Heart right ventricle (tissue), 16 donors: ENCODE measurements around the gene TATDN2. TPM values are rescaled to one million over a fixed set of nuclear protein-coding genes. Genes with fewer than 3 reads are reported as not detected.
"Not testable (repeated sequence)": the region's sequence is repeated elsewhere in the genome, so short reads cannot be mapped to it uniquely, and the experiment has no call there.

Experiments used
- ATAC-seq, 8 donors: fragments of 200-7000 bp; cut with Tn5 transposase; one replicate each; pipeline ENCODE4 v1.9.1; 2020; ENCODE audit warnings: mild to moderate bottlenecking in 8 of 8, moderate library complexity in 8 of 8, moderate number of reproducible peaks in 1 of 8
- DNase-seq, 2 donors: peaks; one replicate each; pipeline ENCODE4 v3.0.0-alpha.2; 2020
- H3K27ac ChIP-seq, 10 donors: fragments of 200-600 bp; sonication (generic) in 2 of 10; one replicate each; pipeline versions ENCODE4 v1.5.0 to v1.8.0; 2020 to 2022; ENCODE audit warnings: mild to moderate bottlenecking in 3 of 10
- H3K27me3 ChIP-seq, 7 donors: fragments of 200-600 bp; one replicate each; pipeline ENCODE4 v1.8.0; 2021 to 2022; ENCODE audit warnings: mild to moderate bottlenecking in 2 of 7
- H3K36me3 ChIP-seq, 9 donors: fragments of 200-600 bp; sonication (generic) in 1 of 9; one replicate each; pipeline versions ENCODE4 v1.5.0 to v1.8.0; 2020 to 2022; ENCODE audit warnings: mild to moderate bottlenecking in 2 of 9
- H3K4me1 ChIP-seq, 9 donors: fragments of 200-600 bp; sonication (generic) in 1 of 9; one replicate each; pipeline versions ENCODE4 v1.5.0 to v1.8.0; 2020 to 2022; ENCODE audit warnings: mild to moderate bottlenecking in 4 of 9
- H3K4me3 ChIP-seq, 10 donors: fragments of 200-600 bp; sonication (generic) in 2 of 10; one replicate each; pipeline versions ENCODE4 v1.5.0 to v1.8.0; 2020 to 2022; ENCODE audit warnings: mild to moderate bottlenecking in 7 of 10, moderate library complexity in 2 of 10
- H3K9me3 ChIP-seq, 11 donors: fragments of 200-600 bp in 10 of 11; sonication (generic) in 2 of 11; one replicate each; pipeline versions ENCODE4 v1.5.0 to v1.8.0; 2013 to 2022; ENCODE audit warnings: mild to moderate bottlenecking in 2 of 11, control low read depth in 1 of 11, moderate library complexity in 1 of 11
- WGBS, 2 donors: extraction: QIAGEN DNeasy Blood & Tissue Kit; methylation state at CpG; one replicate each; pipeline ENCODE4 v1.1.7; 2013; ENCODE audit warnings: inconsistent platforms in 1 of 2; 5-methylcytosine and 5-hydroxymethylcytosine counted together
- intact Hi-C, 10 donors: fragments of 100-400 bp; cut with DNase I; formaldehyde crosslinking; loops; one replicate each; pipeline versions ENCODE4 v1.11.1 to v1.14.2; 2022
- polyA plus RNA-seq, 2 donors: library from polyadenylated mRNA; stranded (reverse); fragments of 200-250 nt; gene quantifications; one replicate each; pipeline ENCODE4 v1.2.3, GENCODE V29; 2013
- total RNA-seq, 10 donors: library from RNA; stranded (reverse); fragmentation: NEBNext Ultra II Directional in 3 of 10; extraction: Animal tissue kit (Norgen Biotek cat#: 25700) in 3 of 10; gene quantifications; one replicate each; pipeline versions ENCODE4 v1.2.1 to v1.2.4, GENCODE V29; 2021 to 2023
- TF ChIP-seq, protein P1 (sequence below), 9 donors: fragments of 200-600 bp; sonication (generic) in 2 of 9; IDR thresholded peaks; one replicate each; pipeline versions ENCODE4 v1.5.0 to v1.8.0; 2021 to 2022; ENCODE audit warnings: antibody characterized with exemption in 9 of 9, mild to moderate bottlenecking in 5 of 9, moderate library complexity in 1 of 9
- donor health status: Arrhythmogenic right ventricular cardiomyopathy.
- donor health status: ischemic (EF 13 %, LVEDD 7.1; RV severe dilation, severe dysfunction).
- donor health status: healthy with polysubstance abuse.
- donor health status: DM: no; HTN: yes; CAD: no.
- donor health status: DM: no; HTN: no; CAD: no.
- donor health status: ischemic (EF 25% LVEDD 6.9; RV normal size, moderate dysfunction).
- donor health status: ischemic (EF 25% LVEDD 5.7; RV mildly dilated, moderate dysfunction).
- donor health status: healthy.
- donor health status: DM: yes; HTN: yes; CAD: no.
- donor health status: Ischemic cardiomyopathy.
- donor health status: ischemic (EF 35%, LVEDD 5.7; RV mildly dilated, moderate dysfunction).
- donor health status: nonischemic (EF 11% LVEDD 7.7; RV severe dilation, severe dysfunction).
- donor health status: DM: yes; HTN: yes; CAD: no.
- donor health status: PGD.
- donor health status: ischemic (EF 29% LVEDD 5.4; RV normal size, mild dysfunction).
- donor health status: nonischemic (EF 23%, LVEDD 6.1; RV moderate dilation, normal function).

Gene TATDN2
- total and polyA plus RNA-seq, 12 donors, result 9.6 to 19.6 (median 17.5) TPM

DNA sequence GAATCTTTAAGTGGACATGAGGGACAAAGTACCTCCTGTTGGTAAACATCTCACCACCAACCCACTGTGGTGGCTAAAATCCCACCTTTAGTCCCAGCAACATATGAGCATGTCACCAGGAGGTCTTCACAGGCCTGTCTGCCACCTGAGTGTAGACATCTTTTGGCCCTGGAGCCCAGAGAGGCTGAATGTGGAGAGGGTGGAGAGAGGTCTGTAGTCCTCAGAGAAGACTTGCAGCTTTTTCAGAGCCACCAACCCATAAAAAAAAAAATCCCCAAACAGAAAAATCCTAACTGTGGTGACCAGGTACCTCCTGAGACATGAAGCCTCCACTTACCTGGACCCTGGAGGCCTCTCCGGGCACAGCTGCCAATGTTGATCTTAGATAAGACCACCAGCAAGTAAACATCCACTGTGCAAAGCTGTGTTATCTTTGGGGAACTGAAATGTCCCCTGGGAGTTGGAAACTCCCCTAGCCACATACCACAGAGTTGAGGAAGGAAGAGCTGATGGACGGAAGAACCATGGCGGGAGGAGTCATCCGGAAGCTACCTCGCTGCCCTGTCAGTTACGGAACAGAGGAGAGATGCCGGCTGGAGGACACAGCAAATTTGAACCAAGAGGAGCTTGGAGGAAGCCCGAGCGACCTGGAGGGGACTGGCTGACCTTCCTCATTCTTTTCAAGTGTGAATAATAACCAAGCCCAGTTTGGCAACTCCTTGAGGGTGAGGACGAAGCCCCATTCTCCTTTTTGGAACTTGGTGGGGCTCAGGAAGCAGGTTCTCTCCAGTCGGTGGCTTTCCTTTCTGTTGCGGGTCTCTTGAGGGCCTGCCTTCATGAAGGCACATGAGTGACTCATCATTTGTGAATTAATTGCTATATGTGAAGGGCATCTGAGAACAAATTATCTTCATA, 44.5 kb downstream of the TATDN2 start, which contains the start of gene GHRL:
Gene GHRL, minus strand, starts transcription at position 443 of the 915 bp plus-strand sequence. CDS start 2,767 bp downstream, outside the sequence.
- Histone ChIP-seq H3K27ac (peak within 1 kb of the TSS in 3 of 10 donors; percentile 4 to 71 (median 31)), H3K36me3 (peaks cover 0 to 63% (median 10%) of the 10 kb centered on the region in 9 donors), H3K4me3 (peak within 1 kb of the TSS in 1 of 10 donors; percentile 14), H3K27me3 (no peaks in the 10 kb centered on the region), H3K9me3 (no peaks in the 10 kb centered on the region), H3K4me1 (peaks cover 0 to 24% (median 5%) of the 10 kb centered on the region in 9 donors)
- ATAC-seq, result peak in 5 of 8 donors; percentile 22 to 50 (median 32)
- 47 to 48% methylated on average over 12 of the region's 12 CpGs for WGBS, 2 donors
- no peak for DNase-seq
- intact Hi-C loops, result no loop called here
- TF ChIP-seq, protein P1, sequence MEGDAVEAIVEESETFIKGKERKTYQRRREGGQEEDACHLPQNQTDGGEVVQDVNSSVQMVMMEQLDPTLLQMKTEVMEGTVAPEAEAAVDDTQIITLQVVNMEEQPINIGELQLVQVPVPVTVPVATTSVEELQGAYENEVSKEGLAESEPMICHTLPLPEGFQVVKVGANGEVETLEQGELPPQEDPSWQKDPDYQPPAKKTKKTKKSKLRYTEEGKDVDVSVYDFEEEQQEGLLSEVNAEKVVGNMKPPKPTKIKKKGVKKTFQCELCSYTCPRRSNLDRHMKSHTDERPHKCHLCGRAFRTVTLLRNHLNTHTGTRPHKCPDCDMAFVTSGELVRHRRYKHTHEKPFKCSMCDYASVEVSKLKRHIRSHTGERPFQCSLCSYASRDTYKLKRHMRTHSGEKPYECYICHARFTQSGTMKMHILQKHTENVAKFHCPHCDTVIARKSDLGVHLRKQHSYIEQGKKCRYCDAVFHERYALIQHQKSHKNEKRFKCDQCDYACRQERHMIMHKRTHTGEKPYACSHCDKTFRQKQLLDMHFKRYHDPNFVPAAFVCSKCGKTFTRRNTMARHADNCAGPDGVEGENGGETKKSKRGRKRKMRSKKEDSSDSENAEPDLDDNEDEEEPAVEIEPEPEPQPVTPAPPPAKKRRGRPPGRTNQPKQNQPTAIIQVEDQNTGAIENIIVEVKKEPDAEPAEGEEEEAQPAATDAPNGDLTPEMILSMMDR (IDR thresholded peaks at IDR 0.05), result no peak

DNA sequence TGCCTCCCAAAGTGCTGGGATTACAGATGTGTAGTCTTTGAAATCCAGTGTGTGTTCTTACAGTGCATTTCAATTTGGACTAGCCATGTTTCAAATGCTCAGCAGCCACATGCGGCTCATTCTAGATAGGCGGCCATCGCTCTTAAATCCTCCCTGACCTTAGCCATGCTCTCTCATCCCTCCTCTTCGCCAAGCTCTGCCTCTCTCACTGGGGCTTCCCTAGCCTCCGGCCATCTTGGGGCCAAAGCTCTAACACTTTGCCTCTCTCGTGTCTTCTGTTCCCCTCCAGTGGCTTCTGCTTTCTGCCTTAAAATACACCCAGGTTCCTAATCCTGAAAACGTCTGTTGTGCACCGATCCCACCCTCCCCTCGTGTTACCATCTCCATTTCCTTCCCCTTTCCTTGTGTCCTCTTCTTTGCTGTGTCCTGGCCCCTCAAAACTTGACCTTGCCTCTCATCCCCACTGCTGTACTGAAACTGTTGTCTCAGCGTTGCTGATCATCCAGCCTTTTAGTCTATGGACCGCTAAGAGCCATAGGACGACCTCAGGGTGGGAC, 45.8 kb downstream of the TATDN2 start:
- Histone ChIP-seq H3K4me3 (no peak overlapping the region), H3K27ac (peak overlapping the region in 1 of 10 donors; percentile 71), H3K9me3 (no peaks in the 10 kb centered on the region), H3K27me3 (no peaks in the 10 kb centered on the region), H3K4me1 (peaks cover 0 to 24% (median 5%) of the 10 kb centered on the region in 9 donors), H3K36me3 (peaks cover 0 to 52% (median 11%) of the 10 kb centered on the region in 9 donors)
- WGBS, 2 donors, result 90 to 92% methylated on average over 12 of the region's 12 CpGs
- ATAC-seq, result no peak
- intact Hi-C loops, result no loop called here
- TF ChIP-seq, protein P1 (IDR thresholded peaks at IDR 0.05), result no peak
- DNase-seq, result no peak

GRCh38 chr3:10298064-10298463, 49.8 kb downstream of the TATDN2 start:
- Histone ChIP-seq H3K4me1 (peaks cover 0 to 24% (median under 1%) of the 10 kb centered on the region in 9 donors), H3K36me3 (peaks cover 4 to 76% (median 39%) of the 10 kb centered on the region in 9 donors)
- H3K4me3 ChIP-seq, ATAC-seq, H3K27me3 ChIP-seq, DNase-seq, H3K9me3 ChIP-seq, H3K27ac ChIP-seq, intact Hi-C loops: not testable (repeated sequence)
- no CpG with 5 or more reads among the region's 1 CpG for WGBS, 2 donors

DNA sequence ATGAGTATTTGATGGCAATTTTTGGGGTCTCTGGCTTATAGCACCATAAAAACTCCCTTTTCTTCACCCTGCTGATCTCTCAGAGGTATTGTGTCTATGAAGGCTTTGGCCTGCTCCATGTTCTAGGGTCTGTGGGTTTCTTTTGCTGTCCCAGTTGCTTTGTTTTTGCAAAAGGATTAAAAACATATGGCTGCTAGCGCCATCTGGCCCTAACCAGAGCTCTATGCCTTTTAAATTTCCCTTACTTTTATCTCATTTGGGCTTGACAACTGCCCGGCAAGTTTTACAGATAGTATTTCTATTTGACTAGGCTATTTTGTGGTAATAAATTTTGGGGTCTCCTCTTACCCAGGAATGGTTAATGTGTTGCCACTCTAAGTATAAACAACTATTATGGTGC, 50.9 kb downstream of the TATDN2 start:
- DNase-seq (no peak), ATAC-seq (no peak)
- Histone ChIP-seq H3K27me3 (no peaks in the 10 kb centered on the region), H3K27ac (no peak overlapping the region), H3K36me3 (peaks cover 4 to 82% (median 44%) of the 10 kb centered on the region in 9 donors), H3K4me3 (no peak overlapping the region), H3K9me3 (no peaks in the 10 kb centered on the region), H3K4me1 (peaks cover 0 to 13% (median 0%) of the 10 kb centered on the region in 9 donors)
- TF ChIP-seq, protein P1 (IDR thresholded peaks at IDR 0.05), result no peak
- intact Hi-C loops, result no loop called here
- WGBS, 2 donors, result 83 to 91% methylated on average over 2 of the region's 2 CpGs
